Measurements from ENCODE around the gene CD4.
"Not testable (repeated sequence)": the region's sequence is repeated elsewhere in the genome, so short reads cannot be mapped to it uniquely, and the experiment has no call there.

CD4 gene

DNA sequence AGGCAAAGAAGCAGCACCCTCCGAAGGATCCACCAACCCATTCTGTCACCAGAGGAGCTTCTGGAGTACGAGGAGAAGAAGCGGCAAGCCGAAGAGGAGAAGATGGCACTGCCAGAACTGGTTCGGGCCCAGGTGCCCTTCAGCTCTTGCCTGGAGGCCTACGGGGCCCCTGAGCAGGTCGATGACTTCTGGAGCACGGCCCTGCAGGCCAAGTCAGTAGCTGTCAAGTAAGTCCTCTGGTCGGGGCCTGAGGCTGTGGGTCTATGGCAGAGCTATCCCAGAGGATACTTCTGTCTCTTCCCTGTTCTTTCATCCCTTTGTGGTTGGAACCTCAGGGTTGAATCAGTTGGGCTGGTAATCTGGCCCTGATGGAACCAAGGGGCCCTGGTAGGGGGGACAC lies 72.1 kb downstream of the CD4 start:
- no peak for DNase-seq (ENCODE audit: low read depth, low spot score)
- no peak overlapping the region for H3K27ac ChIP-seq

DNA sequence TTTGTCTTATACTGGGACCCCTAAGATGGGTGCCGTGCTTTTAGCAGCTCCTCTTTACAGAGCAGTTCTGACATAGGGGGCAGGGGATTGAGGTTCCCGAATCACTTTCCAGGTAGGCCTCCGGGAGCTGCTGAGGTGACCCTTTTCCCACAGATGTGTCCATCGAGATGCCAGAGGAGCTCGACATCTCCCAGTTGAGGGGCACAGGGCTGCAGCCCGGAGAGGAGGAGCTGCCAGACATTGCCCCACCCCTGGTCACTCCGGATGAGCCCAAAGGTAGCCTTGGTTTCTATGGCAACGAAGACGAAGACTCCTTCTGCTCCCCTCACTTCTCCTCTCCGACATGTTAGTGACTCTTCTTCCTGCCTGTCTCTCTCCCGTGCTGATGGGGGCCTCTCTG lies 73.7 kb downstream of the CD4 start:
- DNase-seq (ENCODE audit: low read depth, low spot score), result no peak
- H3K27ac ChIP-seq, result no peak overlapping the region

DNA sequence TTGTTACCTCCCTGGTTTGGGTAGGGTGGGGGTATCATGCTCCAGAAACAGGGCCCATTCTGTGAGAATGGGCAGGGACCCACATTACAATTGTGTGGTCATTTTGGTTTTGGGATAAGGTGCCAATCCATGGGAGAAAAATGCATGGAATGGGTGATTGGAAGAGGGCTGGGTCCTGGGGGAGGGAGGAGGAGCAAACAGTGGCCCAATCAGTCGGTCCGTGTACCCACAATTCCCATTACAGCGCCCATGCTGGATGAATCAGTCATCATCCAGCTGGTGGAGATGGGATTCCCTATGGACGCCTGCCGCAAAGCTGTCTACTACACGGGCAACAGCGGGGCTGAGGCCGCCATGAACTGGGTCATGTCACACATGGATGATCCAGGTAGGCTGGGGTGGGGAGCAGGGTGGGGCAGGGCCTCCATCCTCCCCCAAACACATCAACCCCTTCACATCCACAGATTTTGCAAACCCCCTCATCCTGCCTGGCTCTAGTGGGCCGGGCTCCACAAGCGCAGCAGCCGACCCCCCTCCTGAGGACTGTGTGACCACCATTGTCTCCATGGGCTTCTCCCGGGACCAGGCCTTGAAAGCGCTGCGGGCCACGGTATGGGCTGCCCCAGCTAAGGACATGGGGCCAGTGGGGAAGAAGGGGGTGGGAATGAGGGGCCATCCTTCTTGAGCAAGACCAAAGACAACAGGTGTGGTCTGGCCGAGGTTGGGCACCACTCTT lies 74.4 kb downstream of the CD4 start:
- no peak for DNase-seq (ENCODE audit: low read depth, low spot score)
- H3K27ac ChIP-seq, result no peak overlapping the region

DNA sequence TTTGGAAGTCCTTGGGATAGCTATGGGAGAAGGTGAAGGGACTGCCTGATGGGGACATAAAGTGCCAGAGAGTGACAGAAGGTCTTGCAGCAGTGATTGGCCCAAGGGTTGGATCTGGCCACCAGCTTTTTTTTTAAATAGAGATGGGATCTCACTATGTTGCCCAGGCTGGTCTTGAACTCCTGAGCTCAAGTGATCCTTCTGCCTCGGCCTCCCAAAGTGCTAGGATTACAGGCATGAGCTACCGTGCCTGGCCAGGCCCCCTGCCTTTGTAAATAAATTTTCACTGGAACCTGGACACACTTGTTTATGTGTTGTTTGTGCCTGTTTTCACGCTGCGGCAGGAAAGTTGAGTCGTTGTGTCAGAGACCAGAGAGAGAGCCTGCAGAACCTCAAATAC lies 76.0 kb downstream of the CD4 start:
- not testable (repeated sequence) for H3K27ac ChIP-seq; DNase-seq (ENCODE audit: low read depth, low spot score)

DNA sequence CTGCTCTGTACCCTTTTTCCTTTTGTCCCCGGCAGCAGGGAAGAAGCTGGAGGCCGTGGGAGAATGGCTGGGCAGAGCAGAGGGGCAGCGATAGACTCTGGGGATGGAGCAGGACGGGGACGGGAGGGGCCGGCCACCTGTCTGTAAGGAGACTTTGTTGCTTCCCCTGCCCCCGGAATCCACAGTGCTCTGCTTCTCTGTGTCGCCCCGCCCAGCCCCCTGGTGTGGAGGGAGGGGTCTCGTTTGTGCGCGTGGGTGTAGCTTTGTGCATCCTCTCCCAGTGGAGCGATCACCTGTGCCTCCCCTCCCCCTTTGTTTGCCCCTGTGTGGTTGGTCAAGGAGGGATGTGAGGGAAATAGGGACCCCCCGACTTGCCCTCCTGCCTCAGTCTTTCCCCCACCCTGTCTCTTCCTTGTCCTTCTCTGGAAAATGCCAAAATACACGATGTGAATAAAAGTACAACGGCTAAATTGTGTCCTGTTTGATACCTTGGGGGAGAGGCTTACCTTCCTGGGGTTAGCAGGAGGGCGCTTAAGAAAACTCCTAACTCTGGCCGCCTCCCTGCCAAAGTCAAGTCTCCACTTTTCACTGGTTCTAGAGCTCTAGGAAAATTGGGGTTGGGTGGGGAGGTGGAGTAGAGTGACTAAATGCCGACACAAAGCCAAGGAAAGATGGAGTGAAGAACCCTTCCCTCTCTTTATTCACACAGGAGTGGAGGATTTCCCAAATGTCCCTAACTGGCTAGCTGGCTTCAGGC lies 77.0 kb downstream of the CD4 start:
- no peak for DNase-seq (ENCODE audit: low read depth, low spot score)
- H3K27ac ChIP-seq, result peak overlapping the region; percentile 87

DNA sequence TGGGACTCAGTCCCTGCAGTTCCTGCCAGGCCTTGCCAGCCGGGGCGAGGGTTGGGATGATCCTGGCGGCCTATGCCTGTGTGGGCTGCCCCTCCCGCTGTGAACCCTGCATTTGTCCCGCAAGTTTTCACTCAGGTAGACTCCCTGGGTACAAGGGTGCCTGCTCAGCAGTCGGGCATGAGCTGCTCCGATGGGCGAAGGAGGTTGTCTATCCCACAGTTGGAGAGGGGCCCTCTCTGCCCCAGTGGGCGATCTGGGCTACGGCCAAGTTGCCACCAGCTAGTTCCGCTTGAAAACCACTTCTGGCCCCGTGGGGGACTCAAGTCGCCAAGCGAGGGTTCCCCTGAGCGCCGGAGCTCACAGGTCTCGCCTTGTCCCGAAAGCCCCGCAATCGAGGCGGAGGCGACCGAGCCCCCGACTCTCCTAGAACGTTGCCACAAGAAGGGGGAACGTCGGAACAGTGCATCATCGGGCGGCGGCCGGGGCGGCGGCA lies 77.6 kb downstream of the CD4 start:
- H3K27ac ChIP-seq, result peak overlapping the region; percentile 87
- DNase-seq (ENCODE audit: low read depth, low spot score), result no peak

DNA sequence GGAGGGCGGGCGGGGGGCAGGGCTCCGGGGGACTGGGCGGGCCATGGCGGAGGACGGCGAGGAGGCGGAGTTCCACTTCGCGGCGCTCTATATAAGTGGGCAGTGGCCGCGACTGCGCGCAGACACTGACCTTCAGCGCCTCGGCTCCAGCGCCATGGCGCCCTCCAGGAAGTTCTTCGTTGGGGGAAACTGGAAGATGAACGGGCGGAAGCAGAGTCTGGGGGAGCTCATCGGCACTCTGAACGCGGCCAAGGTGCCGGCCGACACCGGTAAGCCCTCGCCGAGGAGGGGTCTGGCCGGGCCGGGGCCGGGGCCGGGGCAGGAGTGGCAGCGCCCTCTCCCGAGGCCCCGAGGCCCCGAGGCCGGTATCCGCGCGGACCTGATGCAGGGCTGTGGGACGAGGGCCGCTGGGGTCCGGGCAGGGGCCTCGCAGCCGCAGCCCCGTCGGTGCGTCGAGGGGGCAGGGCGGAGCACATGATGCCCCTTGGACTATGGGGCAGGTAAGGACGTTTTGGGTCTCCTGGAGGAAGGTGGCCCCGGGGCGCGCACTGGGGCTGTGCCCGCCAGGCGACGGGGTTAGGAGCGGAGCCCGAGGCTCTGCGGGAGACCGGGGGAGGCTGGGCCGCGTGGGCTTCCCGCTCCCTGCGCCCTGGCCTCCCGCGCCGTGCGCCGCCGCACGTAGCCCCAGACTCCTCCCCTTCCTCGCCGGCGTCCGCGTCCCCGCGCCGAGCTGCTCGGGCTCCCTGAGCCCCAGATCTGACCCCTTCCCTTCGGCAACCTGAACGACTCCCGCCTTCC lies 78.3 kb downstream of the CD4 start, which contains the start of gene TPI1:
Gene TPI1 (plus strand): TSS at position 119 of the 798 bp plus-strand sequence. CDS start 36 bp downstream, at position 155.
- DNase-seq (ENCODE audit: low read depth, low spot score), result no peak
- H3K27ac ChIP-seq, result peak within 1 kb of the TSS; percentile 87

DNA sequence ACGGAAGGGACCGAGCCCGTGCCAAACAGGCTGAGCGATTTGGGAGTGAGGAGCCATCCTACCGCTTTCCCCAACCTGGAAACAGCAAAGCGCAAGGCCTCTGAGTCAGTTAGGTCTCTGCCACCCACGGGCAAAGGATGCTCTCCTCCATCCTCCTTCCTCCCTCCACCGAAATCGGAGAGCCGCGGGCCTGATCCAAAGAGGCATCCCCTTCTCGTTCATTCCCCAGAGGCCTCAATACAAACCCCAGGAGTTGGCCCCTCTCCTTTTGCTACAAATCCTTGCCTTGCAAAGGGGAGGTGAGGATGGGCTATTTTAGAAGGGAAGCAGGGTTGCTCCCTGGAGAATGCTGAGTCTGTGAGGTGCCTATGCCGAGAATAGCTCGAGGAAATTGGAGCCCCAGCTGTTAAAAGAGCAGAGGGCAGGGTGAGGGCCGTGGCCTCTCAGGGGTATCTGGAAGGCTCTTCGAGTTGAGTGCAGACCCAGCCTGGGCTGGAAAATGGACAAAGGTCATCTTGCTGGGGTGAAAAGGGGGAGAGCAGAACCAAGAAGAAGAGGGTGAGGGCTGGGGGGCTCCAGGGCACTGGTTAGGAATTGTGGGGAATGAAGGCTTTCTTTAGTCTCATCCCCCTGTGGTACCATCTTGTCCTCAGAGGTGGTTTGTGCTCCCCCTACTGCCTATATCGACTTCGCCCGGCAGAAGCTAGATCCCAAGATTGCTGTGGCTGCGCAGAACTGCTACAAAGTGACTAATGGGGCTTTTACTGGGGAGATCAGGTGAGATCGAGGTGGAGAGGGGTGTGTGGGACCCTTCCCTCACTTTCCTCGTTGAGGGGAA lies 79.1 kb downstream of the CD4 start:
- peak overlapping the region; percentile 87 for H3K27ac ChIP-seq
- DNase-seq (ENCODE audit: low read depth, low spot score), result no peak

DNA sequence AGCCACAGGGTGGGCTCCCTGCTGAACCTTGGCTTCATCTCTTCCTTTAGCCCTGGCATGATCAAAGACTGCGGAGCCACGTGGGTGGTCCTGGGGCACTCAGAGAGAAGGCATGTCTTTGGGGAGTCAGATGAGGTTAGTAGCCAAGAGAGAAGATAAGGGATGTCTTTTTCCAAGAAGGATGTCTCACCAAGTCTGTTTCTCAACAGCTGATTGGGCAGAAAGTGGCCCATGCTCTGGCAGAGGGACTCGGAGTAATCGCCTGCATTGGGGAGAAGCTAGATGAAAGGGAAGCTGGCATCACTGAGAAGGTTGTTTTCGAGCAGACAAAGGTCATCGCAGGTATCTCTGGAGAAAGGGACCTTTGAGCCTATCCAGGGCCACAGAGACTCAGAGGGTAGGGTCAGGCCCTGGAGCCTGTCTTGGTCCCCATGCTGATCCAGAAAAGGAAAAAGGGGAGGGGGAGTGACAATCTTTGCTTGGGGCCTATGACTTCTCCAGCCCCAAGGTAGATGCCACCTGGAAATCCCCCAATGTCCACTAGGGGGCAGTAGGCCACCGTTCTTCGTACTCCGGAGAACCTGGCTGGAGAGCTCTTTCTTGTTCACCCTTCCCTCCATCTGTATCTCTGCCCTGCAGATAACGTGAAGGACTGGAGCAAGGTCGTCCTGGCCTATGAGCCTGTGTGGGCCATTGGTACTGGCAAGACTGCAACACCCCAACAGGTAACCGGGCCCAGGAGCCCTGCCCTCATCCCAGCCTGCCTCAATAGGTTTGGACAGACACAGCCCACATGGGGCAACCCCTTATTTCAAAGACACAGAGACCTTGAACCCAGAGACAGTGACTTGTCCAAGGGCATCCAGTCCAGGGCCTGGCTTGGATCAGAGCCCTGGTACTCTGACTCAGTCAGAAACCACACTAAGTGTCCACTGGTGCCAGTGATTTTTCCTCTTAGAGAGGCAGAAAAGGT lies 80.0 kb downstream of the CD4 start:
- DNase-seq (ENCODE audit: low read depth, low spot score), result no peak
- H3K27ac ChIP-seq, result peak overlapping the region; percentile 87

DNA sequence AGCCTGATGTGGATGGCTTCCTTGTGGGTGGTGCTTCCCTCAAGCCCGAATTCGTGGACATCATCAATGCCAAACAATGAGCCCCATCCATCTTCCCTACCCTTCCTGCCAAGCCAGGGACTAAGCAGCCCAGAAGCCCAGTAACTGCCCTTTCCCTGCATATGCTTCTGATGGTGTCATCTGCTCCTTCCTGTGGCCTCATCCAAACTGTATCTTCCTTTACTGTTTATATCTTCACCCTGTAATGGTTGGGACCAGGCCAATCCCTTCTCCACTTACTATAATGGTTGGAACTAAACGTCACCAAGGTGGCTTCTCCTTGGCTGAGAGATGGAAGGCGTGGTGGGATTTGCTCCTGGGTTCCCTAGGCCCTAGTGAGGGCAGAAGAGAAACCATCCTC lies 81.0 kb downstream of the CD4 start:
- DNase-seq (ENCODE audit: low read depth, low spot score), result not testable (repeated sequence)
- peak overlapping the region; percentile 87 for H3K27ac ChIP-seq
